Calu3 (cell line): ENCODE data around the gene HDAC7. TPM values are rescaled to one million over a fixed set of nuclear protein-coding genes. Genes with fewer than 3 reads are reported as not detected.
A peak's percentile ranks its signal among the peaks of the same experiment; 100 is the strongest.

Experiments
- BruUV-seq: library from RNA; stranded (reverse); fragments of 400-500 nt; replicated peaks from 2 replicates; lab custom pipeline; 2021; lab: Mats Ljungman, UMichigan
- CTCF ChIA-PET: fragments of 300-600 bp; sonication (Branson Sonifier 250); formaldehyde crosslinking; loops from one replicate; lab custom pipeline; 2022; ENCODE audit warnings: antibody characterized with exemption; lab: Charles Lee
- DNase-seq: peaks from one replicate; pipeline ENCODE4 v3.0.0; 2022
- H3K27ac Mint-ChIP-seq: one replicate; pipeline ENCODE4 v1.8.0; 2022; ENCODE audit warnings: mixed read lengths; ENCODE audit not compliant: unreplicated experiment
- H3K27me3 Mint-ChIP-seq: one replicate; pipeline ENCODE4 v1.8.0; 2022; ENCODE audit warnings: mixed read lengths; ENCODE audit not compliant: unreplicated experiment
- H3K36me3 Mint-ChIP-seq: one replicate; pipeline ENCODE4 v1.8.0; 2022; ENCODE audit warnings: mild to moderate bottlenecking, moderate library complexity, mixed read lengths; ENCODE audit not compliant: insufficient read depth, unreplicated experiment
- H3K4me1 Mint-ChIP-seq: one replicate; pipeline ENCODE4 v1.8.0; 2022; ENCODE audit warnings: mild to moderate bottlenecking, low read depth, mixed read lengths; ENCODE audit not compliant: unreplicated experiment
- H3K4me3 Mint-ChIP-seq: one replicate; pipeline ENCODE4 v1.8.0; 2022; ENCODE audit warnings: mild to moderate bottlenecking, low read depth, moderate library complexity, mixed read lengths; ENCODE audit not compliant: unreplicated experiment
- H3K9me3 Mint-ChIP-seq: one replicate; pipeline ENCODE4 v1.8.0; 2022; ENCODE audit warnings: low read depth, mixed read lengths; ENCODE audit not compliant: unreplicated experiment
- intact Hi-C: fragments of 100-400 bp; cut with micrococcal nuclease; formaldehyde crosslinking; loops from one replicate; pipeline ENCODE4 v1.10.0; 2022; ENCODE audit not compliant: unreplicated experiment
- total RNA-seq: library from RNA; stranded (reverse); gene quantifications from 2 replicates; pipeline ENCODE4 v1.2.3, GENCODE V29; 2022
- TF ChIP-seq, protein P1 (sequence below): fragments of 200-600 bp; IDR thresholded peaks from one replicate; pipeline ENCODE4 v1.8.0; 2022; ENCODE audit warnings: antibody characterized with exemption; ENCODE audit not compliant: unreplicated experiment

Gene HDAC7
- total RNA-seq, 1 experiment from 2014 or later: 41.8 TPM

DNA sequence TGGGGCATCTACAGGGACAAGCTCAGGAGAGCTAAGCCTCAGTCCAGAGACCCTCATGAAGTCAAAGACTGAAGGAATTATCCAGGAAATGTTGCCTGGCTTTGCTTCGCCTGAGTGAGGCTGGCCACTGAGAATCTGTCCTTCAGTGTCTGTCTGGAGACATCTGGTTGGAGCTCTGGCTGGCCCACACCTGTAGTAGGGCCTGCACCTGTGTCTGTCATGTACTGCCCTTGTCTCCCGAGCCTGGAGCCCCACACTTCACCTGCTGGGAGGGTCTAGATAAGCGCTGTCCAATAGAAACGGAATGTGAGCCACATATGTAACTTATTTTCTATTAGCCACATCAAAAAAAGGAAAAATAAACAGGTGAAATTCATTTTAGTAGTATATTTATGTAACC lies 9.9 kb upstream of the HDAC7 start:
- Mint-ChIP-seq H3K9me3 (no peaks in the 10 kb centered on the region), H3K27me3 (no peaks in the 10 kb centered on the region), H3K4me1 (peaks cover 18% of the 10 kb centered on the region), H3K27ac (peak overlapping the region; percentile 58), H3K36me3 (peaks cover 8% of the 10 kb centered on the region), H3K4me3 (no peak overlapping the region)
- intact Hi-C loops: no loop called here
- CTCF ChIA-PET: interaction anchor here (1.1 kb wide), 1 partner anchor 9 kb away, joined by 3 read pairs; no protein-coding TSS in a partner anchor
- TF ChIP-seq, protein P1, sequence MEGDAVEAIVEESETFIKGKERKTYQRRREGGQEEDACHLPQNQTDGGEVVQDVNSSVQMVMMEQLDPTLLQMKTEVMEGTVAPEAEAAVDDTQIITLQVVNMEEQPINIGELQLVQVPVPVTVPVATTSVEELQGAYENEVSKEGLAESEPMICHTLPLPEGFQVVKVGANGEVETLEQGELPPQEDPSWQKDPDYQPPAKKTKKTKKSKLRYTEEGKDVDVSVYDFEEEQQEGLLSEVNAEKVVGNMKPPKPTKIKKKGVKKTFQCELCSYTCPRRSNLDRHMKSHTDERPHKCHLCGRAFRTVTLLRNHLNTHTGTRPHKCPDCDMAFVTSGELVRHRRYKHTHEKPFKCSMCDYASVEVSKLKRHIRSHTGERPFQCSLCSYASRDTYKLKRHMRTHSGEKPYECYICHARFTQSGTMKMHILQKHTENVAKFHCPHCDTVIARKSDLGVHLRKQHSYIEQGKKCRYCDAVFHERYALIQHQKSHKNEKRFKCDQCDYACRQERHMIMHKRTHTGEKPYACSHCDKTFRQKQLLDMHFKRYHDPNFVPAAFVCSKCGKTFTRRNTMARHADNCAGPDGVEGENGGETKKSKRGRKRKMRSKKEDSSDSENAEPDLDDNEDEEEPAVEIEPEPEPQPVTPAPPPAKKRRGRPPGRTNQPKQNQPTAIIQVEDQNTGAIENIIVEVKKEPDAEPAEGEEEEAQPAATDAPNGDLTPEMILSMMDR: no peak
- DNase-seq: no peak
- no TSS peak for BruUV-seq

DNA sequence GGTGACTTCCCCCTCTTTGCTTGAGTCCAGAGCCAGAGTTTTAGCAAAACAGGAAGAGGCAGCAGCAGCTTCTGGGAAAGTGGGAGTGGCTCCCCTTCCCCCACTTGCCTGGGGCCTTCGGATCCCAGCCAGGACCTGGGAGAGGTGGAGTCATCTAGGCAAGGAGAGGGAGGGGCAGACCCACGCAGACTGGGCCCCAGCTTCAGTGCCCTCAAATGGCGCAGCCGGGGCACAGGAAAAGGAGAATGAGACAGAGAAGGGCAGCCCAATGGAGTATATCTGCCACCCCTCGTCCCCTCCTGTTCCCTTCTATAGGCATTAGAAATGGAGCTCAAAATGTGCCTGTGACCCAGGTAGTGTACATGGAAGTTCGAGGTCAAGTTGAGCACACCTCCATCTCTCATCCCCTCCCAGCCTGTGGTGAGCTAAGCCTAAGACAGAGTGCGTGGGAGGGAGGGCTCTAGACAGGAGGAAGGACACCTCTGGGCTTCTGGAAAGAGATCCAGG lies 9.3 kb upstream of the HDAC7 start:
- intact Hi-C loops: no loop called here
- Mint-ChIP-seq H3K36me3 (peaks cover 8% of the 10 kb centered on the region), H3K27me3 (no peaks in the 10 kb centered on the region), H3K9me3 (no peaks in the 10 kb centered on the region), H3K27ac (peak overlapping the region; percentile 58), H3K4me3 (no peak overlapping the region), H3K4me1 (peaks cover 24% of the 10 kb centered on the region)
- CTCF ChIA-PET: interaction anchor here (0.7 to 1.4 kb wide), 3 partner anchors 8 to 62 kb away, joined by 3 read pairs; no protein-coding TSS in a partner anchor
- peak; percentile 71 for DNase-seq
- TF ChIP-seq, protein P1: no peak
- no TSS peak for BruUV-seq

DNA sequence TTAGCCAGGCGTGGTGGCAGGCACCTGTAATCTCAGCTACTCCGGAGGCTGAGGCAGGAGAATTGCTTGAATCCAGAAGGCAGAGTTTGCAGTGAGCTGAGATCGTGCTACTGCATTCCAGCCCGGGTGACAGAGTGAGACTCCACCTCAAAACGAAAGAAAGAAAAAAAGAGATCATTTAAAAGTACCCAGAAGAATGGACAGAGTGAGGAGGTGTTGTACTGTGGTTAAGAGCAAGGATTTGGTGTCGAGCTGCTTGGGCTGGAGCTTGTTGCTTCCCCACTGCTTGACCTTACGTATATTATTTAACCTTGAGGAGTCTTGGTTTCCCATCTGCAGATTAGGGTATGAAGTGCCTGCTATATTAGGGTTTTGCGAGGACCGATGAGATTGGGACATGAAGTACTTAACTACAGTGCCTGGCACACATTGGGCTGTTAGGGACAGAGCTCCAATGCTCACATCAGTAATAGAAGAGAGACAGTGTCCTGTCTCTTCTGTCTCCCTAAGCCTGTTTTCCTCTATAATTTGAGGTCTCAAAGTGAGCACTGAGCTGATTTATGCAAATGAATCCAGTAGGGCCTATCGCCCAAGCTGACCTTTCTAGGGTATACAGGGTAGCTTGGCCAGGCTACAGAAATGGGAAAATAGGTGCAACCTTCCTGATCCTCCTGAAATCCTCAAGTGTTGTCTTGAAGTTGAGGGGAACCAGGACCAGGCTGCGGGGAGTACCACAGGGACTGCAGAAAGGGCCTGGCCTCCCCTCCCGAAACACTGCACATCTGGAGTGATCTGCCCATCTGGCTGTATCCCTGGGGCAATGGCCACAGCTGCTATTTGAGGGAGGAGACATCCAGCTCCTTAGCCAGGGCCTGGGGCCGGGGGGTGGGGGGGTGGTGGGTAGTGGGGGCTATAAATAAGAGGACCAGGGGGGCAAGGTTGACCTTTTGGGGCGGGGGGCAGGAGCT lies 8.6 kb upstream of the HDAC7 start:
- no peak overlapping the region for H3K4me3 Mint-ChIP-seq
- H3K4me1 Mint-ChIP-seq: peaks cover 30% of the 10 kb centered on the region
- no peak for DNase-seq
- TF ChIP-seq, protein P1: no peak
- no TSS peak for BruUV-seq
- peaks cover 8% of the 10 kb centered on the region for H3K36me3 Mint-ChIP-seq
- no peaks in the 10 kb centered on the region for H3K27me3 Mint-ChIP-seq
- H3K27ac Mint-ChIP-seq: no peak overlapping the region
- intact Hi-C loops: no loop called here
- CTCF ChIA-PET: interaction anchor here (0.7 to 1.4 kb wide), 4 partner anchors 8 to 61 kb away, joined by 3 to 5 read pairs (median 3); no protein-coding TSS in a partner anchor
- no peaks in the 10 kb centered on the region for H3K9me3 Mint-ChIP-seq

DNA sequence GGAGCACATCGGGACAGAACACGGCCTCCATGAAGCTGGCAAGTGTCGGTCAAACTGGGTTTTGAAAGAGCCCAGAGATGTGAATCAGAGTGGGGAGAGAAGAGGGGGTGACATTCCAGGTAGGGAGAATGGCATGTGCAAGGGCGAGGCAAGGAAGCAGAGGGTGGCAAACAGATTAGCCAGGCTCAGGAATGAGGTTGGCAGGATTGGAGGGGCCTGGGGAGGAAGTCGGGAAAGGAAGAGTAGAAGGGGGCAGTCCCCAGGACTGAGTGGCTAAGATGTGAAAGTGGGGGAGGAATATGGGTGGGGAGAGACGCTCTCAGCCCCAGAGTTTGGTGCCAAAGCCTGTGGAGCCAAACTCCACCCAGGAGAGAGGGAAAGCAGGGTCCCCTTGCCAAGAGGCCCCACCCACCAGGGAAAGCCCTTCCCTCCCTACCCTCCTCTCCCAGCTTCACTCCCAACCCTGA lies 5.5 kb upstream of the HDAC7 start:
- Mint-ChIP-seq H3K4me3 (no peak overlapping the region), H3K36me3 (peaks cover 23% of the 10 kb centered on the region), H3K27me3 (no peaks in the 10 kb centered on the region), H3K4me1 (peaks cover 55% of the 10 kb centered on the region), H3K9me3 (no peaks in the 10 kb centered on the region), H3K27ac (peak overlapping the region; percentile 13)
- TF ChIP-seq, protein P1: no peak
- peak; percentile 34 for DNase-seq
- CTCF ChIA-PET: no interaction called here
- intact Hi-C loops: no loop called here
- BruUV-seq: no TSS peak
